Activated CD8-positive, alpha-beta T cell treated with anti-CD3 and anti-CD28 coated beads for 36 hours (primary cell): ENCODE measurements around the gene NCOA1. TPM values are rescaled to one million over a fixed set of nuclear protein-coding genes. Genes with fewer than 3 reads are reported as not detected.
"Not testable (repeated sequence)": the region's sequence is repeated elsewhere in the genome, so short reads cannot be mapped to it uniquely, and the experiment has no call there.

Experiments used
- ATAC-seq: fragments of 200-7000 bp; cut with Tn5 transposase; one replicate; pipeline ENCODE4 v1.10.0; 2021; ENCODE audit warnings: mild to moderate bottlenecking, moderate library complexity
- CTCF ChIA-PET: fragments of 350-600 bp; sonication (Branson Sonifier 250); formaldehyde crosslinking; loops from one replicate; lab custom pipeline; 2021; ENCODE audit warnings: antibody characterized with exemption; lab: Charles Lee
- POLR2A ChIA-PET: fragments of 350-600 bp; sonication (Branson Sonifier 250); formaldehyde crosslinking; loops from one replicate; lab custom pipeline; 2021; ENCODE audit warnings: antibody characterized with exemption; lab: Charles Lee
- DNase-seq: peaks from one replicate; pipeline ENCODE4 v3.0.0-alpha.2; 2020
- H3K27ac Mint-ChIP-seq: one replicate; pipeline ENCODE4 v1.8.0; 2021; ENCODE audit warnings: mild to moderate bottlenecking, mixed read lengths
- H3K27me3 Mint-ChIP-seq: one replicate; pipeline ENCODE4 v1.8.0; 2021; ENCODE audit warnings: mixed read lengths
- H3K36me3 Mint-ChIP-seq: one replicate; pipeline ENCODE4 v1.8.0; 2021; ENCODE audit warnings: low read depth, mixed read lengths
- H3K4me1 Mint-ChIP-seq: one replicate; pipeline ENCODE4 v1.8.0; 2021; ENCODE audit warnings: low read depth, mixed read lengths
- H3K4me3 Mint-ChIP-seq: one replicate; pipeline ENCODE4 v1.8.0; 2021; ENCODE audit warnings: mild to moderate bottlenecking, moderate library complexity, mixed read lengths
- H3K9me3 Mint-ChIP-seq: one replicate; pipeline ENCODE4 v1.8.0; 2021; ENCODE audit warnings: mixed read lengths
- CTCF ChIP-seq: fragments of 200-600 bp; IDR thresholded peaks from one replicate; pipeline ENCODE4 v1.8.0; 2022; ENCODE audit warnings: antibody characterized with exemption, mild to moderate bottlenecking
- intact Hi-C: fragments of 100-400 bp; cut with micrococcal nuclease; formaldehyde crosslinking; loops from one replicate; pipeline ENCODE4 v1.10.0; 2022
- total RNA-seq, 2 experiments: library from RNA; stranded (reverse); gene quantifications; one replicate each; pipeline ENCODE4 v1.2.3, GENCODE V29; 2021

The NCOA1 gene
- total RNA-seq, 2 experiments from 2014 or later, result 16.8 to 17.1 TPM

- TF ChIP-seq CTCF, result no peak
These were observed 302.1 kb downstream of the NCOA1 start, which contains the start of the genes CENPO and PTRHD1 for GRCh38 chr2:24792874-24793760. Gene CENPO, plus strand, starts transcription at chr2:24793425. Its CDS starts 495 bp downstream, at chr2:24793920. Gene PTRHD1, minus strand, starts transcription at chr2:24793391. Its CDS starts 14 bp downstream, at chr2:24793377.

GRCh38 chr2:24793761-24794435 lies 302.8 kb downstream of the NCOA1 start:
- Mint-ChIP-seq H3K4me1 (peaks cover 36% of the 10 kb centered on the region), H3K27ac (peak overlapping the region; percentile 99), H3K36me3 (peaks cover 53% of the 10 kb centered on the region), H3K4me3 (peak overlapping the region; percentile 95), H3K27me3 (no peaks in the 10 kb centered on the region), H3K9me3 (no peaks in the 10 kb centered on the region)
- intact Hi-C loops, result loop anchor here (10.0 kb wide), 1 partner anchor 219 kb away; no protein-coding TSS in a partner anchor
- no peak for TF ChIP-seq CTCF
- DNase-seq (peak; percentile 5), ATAC-seq (no peak)
- ChIA-PET POLR2A (interaction anchor here (0.9 to 1.3 kb wide), 2 partner anchors 34 to 167 kb away, joined by 3 read pairs; no protein-coding TSS in a partner anchor), CTCF (interaction anchor here (0.8 to 1.7 kb wide), 3 partner anchors 19 to 384 kb away, joined by 4 to 7 read pairs (median 4); no protein-coding TSS in a partner anchor)

More at GRCh38 chr2:24792874-24793760, 302.1 kb downstream of the NCOA1 start, which contains the start of the genes CENPO and PTRHD1:
- POLR2A ChIA-PET, result interaction anchor here (0.7 to 1.5 kb wide), 8 partner anchors 26 to 435 kb away, joined by 3 to 4 read pairs (median 3); partner anchors contain the start of gene ADCY3
- intact Hi-C loops, result loop anchor here (10.0 kb wide), 1 partner anchor 218 kb away; no protein-coding TSS in a partner anchor
- peak within 1 kb of the TSS; percentile 99 for H3K27ac Mint-ChIP-seq
- CTCF ChIA-PET, result interaction anchor here (0.6 to 1.7 kb wide), 13 partner anchors 12 to 391 kb away, joined by 3 to 7 read pairs (median 3); no protein-coding TSS in a partner anchor
- H3K36me3 Mint-ChIP-seq, result peaks cover 48% of the 10 kb centered on the region
- ATAC-seq, result peak; percentile 98
- peak within 1 kb of the TSS; percentile 95 for H3K4me3 Mint-ChIP-seq
- peaks cover 34% of the 10 kb centered on the region for H3K4me1 Mint-ChIP-seq
- no peaks in the 10 kb centered on the region for H3K9me3 Mint-ChIP-seq
- H3K27me3 Mint-ChIP-seq, result no peaks in the 10 kb centered on the region
- DNase-seq, result peak; percentile 98

GRCh38 chr2:24797644-24798043 lies 306.6 kb downstream of the NCOA1 start:
- Mint-ChIP-seq H3K27ac (no peak overlapping the region), H3K4me3 (no peak overlapping the region), H3K27me3 (no peaks in the 10 kb centered on the region), H3K9me3 (no peaks in the 10 kb centered on the region), H3K36me3 (peaks cover 78% of the 10 kb centered on the region), H3K4me1 (peaks cover 27% of the 10 kb centered on the region)
- ChIA-PET POLR2A (interaction anchor here (1.0 kb wide), 1 partner anchor 18 kb away, joined by 3 read pairs; no protein-coding TSS in a partner anchor), CTCF (interaction anchor here (0.9 to 2.7 kb wide), 4 partner anchors 17 to 388 kb away, joined by 3 to 9 read pairs (median 3); no protein-coding TSS in a partner anchor)
- intact Hi-C loops, result loop anchor here (10.0 kb wide), 1 partner anchor 223 kb away; no protein-coding TSS in a partner anchor
- TF ChIP-seq CTCF, result no peak
- DNase-seq, result no peak
- ATAC-seq, result no peak

GRCh38 chr2:24800487-24800886 lies 309.4 kb downstream of the NCOA1 start:
- POLR2A ChIA-PET, H3K27me3 Mint-ChIP-seq, intact Hi-C loops, ATAC-seq, H3K9me3 Mint-ChIP-seq, DNase-seq, H3K27ac Mint-ChIP-seq, H3K4me3 Mint-ChIP-seq: not testable (repeated sequence)
- Mint-ChIP-seq H3K4me1 (peaks cover 20% of the 10 kb centered on the region), H3K36me3 (peaks cover 85% of the 10 kb centered on the region)
- CTCF ChIA-PET, result interaction anchor here (0.9 to 2.7 kb wide), 2 partner anchors 378 to 390 kb away, joined by 3 to 9 read pairs; no protein-coding TSS in a partner anchor

GRCh38 chr2:24805811-24806660 lies 315.0 kb downstream of the NCOA1 start:
- H3K9me3 Mint-ChIP-seq, H3K27ac Mint-ChIP-seq, H3K4me3 Mint-ChIP-seq, intact Hi-C loops, POLR2A ChIA-PET, H3K27me3 Mint-ChIP-seq, ATAC-seq, CTCF ChIA-PET, DNase-seq: not testable (repeated sequence)
- Mint-ChIP-seq H3K36me3 (peaks cover 58% of the 10 kb centered on the region), H3K4me1 (peaks cover 14% of the 10 kb centered on the region)
